Esophagus squamous epithelium (tissue), 4 donors: ENCODE measurements around the gene SMS.

Experiments
- POLR2A ChIP-seq, 4 donors: fragments of 450-650 bp; IDR thresholded peaks; one replicate each; pipeline ENCODE4 v1.6.1; 2017; ENCODE audit warnings: antibody characterized with exemption in 4 of 4, mild to moderate bottlenecking in 4 of 4, moderate library complexity in 3 of 4
- TF ChIP-seq, protein P1 (sequence below), 6 experiments: fragments of 450-650 bp in 4 of 6; fragments of 200-600 bp in 2 of 6; sonication (generic) in 2 of 6; IDR thresholded peaks; one replicate each; pipeline ENCODE4 v1.5.1; 2016 to 2019; ENCODE audit warnings: antibody characterized with exemption in 6 of 6, mild to moderate bottlenecking in 4 of 6, moderate library complexity in 4 of 6

- TF ChIP-seq POLR2A (IDR thresholded peaks at IDR 0.05): no peak
- TF ChIP-seq, protein P1, sequence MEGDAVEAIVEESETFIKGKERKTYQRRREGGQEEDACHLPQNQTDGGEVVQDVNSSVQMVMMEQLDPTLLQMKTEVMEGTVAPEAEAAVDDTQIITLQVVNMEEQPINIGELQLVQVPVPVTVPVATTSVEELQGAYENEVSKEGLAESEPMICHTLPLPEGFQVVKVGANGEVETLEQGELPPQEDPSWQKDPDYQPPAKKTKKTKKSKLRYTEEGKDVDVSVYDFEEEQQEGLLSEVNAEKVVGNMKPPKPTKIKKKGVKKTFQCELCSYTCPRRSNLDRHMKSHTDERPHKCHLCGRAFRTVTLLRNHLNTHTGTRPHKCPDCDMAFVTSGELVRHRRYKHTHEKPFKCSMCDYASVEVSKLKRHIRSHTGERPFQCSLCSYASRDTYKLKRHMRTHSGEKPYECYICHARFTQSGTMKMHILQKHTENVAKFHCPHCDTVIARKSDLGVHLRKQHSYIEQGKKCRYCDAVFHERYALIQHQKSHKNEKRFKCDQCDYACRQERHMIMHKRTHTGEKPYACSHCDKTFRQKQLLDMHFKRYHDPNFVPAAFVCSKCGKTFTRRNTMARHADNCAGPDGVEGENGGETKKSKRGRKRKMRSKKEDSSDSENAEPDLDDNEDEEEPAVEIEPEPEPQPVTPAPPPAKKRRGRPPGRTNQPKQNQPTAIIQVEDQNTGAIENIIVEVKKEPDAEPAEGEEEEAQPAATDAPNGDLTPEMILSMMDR (IDR thresholded peaks at IDR 0.05): no peak
These were observed 94.7 kb downstream of the SMS start for GRCh38 chrX:22035236-22035635.
